CD4-positive, alpha-beta T cell (primary cell): ENCODE measurements around the gene KIAA0825. TPM values are rescaled to one million over a fixed set of nuclear protein-coding genes. Genes with fewer than 3 reads are reported as not detected.

Source experiments
- ATAC-seq: fragments of 200-7000 bp; cut with Tn5 transposase; one replicate; pipeline ENCODE4 v1.10.0; 2022; ENCODE audit warnings: mild to moderate bottlenecking; ENCODE audit not compliant: poor library complexity
- CTCF ChIA-PET: fragments of 350-600 bp; sonication (Branson Sonifier 250); formaldehyde crosslinking; loops from one replicate; lab custom pipeline; 2021; ENCODE audit warnings: antibody characterized with exemption, inconsistent platforms; lab: Charles Lee
- POLR2A ChIA-PET: fragments of 350-600 bp; sonication (Branson Sonifier 250); formaldehyde crosslinking; loops from one replicate; lab custom pipeline; 2021; ENCODE audit warnings: antibody characterized with exemption, inconsistent platforms; lab: Charles Lee
- DNase-seq, 14 experiments: peaks; one replicate each; pipeline ENCODE4 v3.0.0-alpha.2; 2013 to 2020; ENCODE audit warnings: mixed read lengths in 2 of 14
- H3K27ac ChIP-seq, 2 donors: one replicate each; pipeline versions ENCODE4 v1.5.1 to v1.7.0; 2013; ENCODE audit warnings: low read length in 2 of 2, low read depth in 1 of 2, mild to moderate bottlenecking in 1 of 2
- H3K27me3 ChIP-seq, 2 experiments: 1 replicate in 1 of 2; 2 replicates in 1 of 2; pipeline versions ENCODE4 v1.6.1 to v1.7.0; 2013; ENCODE audit warnings: low read length in 2 of 2, control low read depth in 1 of 2, mild to moderate bottlenecking in 1 of 2, moderate library complexity in 1 of 2; ENCODE audit not compliant: insufficient read depth in 2 of 2, control insufficient read depth in 1 of 2
- H3K36me3 ChIP-seq: one replicate; pipeline ENCODE4 v1.6.1; 2013; ENCODE audit warnings: low read length, control low read depth; ENCODE audit not compliant: insufficient read depth
- H3K4me1 ChIP-seq: one replicate; pipeline ENCODE4 v1.6.1; 2013; ENCODE audit warnings: low read length, control low read depth; ENCODE audit not compliant: insufficient read depth
- H3K4me3 ChIP-seq: one replicate; pipeline ENCODE4 v1.5.1; 2013; ENCODE audit warnings: mild to moderate bottlenecking, low read length, moderate library complexity
- H3K9me3 ChIP-seq, 2 experiments: 1 replicate in 1 of 2; 2 replicates in 1 of 2; pipeline versions ENCODE4 v1.6.1 to v1.7.0; 2013; ENCODE audit warnings: low read length in 2 of 2, mild to moderate bottlenecking in 2 of 2, control low read depth in 1 of 2, moderate library complexity in 1 of 2; ENCODE audit not compliant: control insufficient read depth in 1 of 2, insufficient read depth in 1 of 2
- H3K27ac Mint-ChIP-seq: one replicate; pipeline ENCODE4 v1.8.0; 2020; ENCODE audit warnings: mixed read lengths
- H3K27me3 Mint-ChIP-seq: one replicate; pipeline ENCODE4 v1.8.0; 2021; ENCODE audit warnings: mixed read lengths
- H3K36me3 Mint-ChIP-seq: one replicate; pipeline ENCODE4 v1.8.0; 2021; ENCODE audit warnings: low read depth, mixed read lengths
- H3K4me1 Mint-ChIP-seq: one replicate; pipeline ENCODE4 v1.8.0; 2021; ENCODE audit warnings: low read depth, mixed read lengths
- H3K4me3 Mint-ChIP-seq: one replicate; pipeline ENCODE4 v1.8.0; 2020; ENCODE audit warnings: mild to moderate bottlenecking, mixed read lengths
- H3K9me3 Mint-ChIP-seq: one replicate; pipeline ENCODE4 v1.8.0; 2020; ENCODE audit warnings: mixed read lengths
- CTCF ChIP-seq: fragments of 200-600 bp; IDR thresholded peaks from one replicate; pipeline ENCODE4 v1.8.0; 2022; ENCODE audit warnings: antibody characterized with exemption, mild to moderate bottlenecking
- intact Hi-C, 2 experiments: fragments of 100-400 bp; cut with DNase I in 1 of 2; cut with micrococcal nuclease in 1 of 2; formaldehyde crosslinking; loops; one replicate each; pipeline versions ENCODE4 v1.15.1 to v1.9.0; 2023 to 2025; cut with DNase I, micrococcal nuclease
- total RNA-seq, 174 experiments: library from RNA in 2 of 174; stranded (reverse) in 2 of 174; gene quantifications; one replicate each; pipeline ENCODE4 v1.2.3 and lab custom pipeline; 2021 to 2026

KIAA0825 gene
- total RNA-seq, 2 experiments from 2014 or later, result 1.5 to 1.6 TPM

- DNase-seq (no peak), ATAC-seq (no peak)
- Histone ChIP-seq H3K27ac (no peak overlapping the region), H3K36me3 (no peaks in the 10 kb centered on the region), H3K9me3 (no peaks in the 10 kb centered on the region), H3K4me1 (no peaks in the 10 kb centered on the region), H3K27me3 (no peaks in the 10 kb centered on the region), H3K4me3 (no peak overlapping the region)
- TF ChIP-seq CTCF, result no peak
- intact Hi-C loops, result no loop called here
- no peaks in the 10 kb centered on the region for H3K4me1 Mint-ChIP-seq
- no peaks in the 10 kb centered on the region for H3K36me3 Mint-ChIP-seq
- ChIA-PET CTCF (no interaction called here), POLR2A (no interaction called here)
- H3K27me3 Mint-ChIP-seq, result no peaks in the 10 kb centered on the region
- H3K4me3 Mint-ChIP-seq, result no peak overlapping the region
- no peak overlapping the region for H3K27ac Mint-ChIP-seq
- H3K9me3 Mint-ChIP-seq, result no peaks in the 10 kb centered on the region
Measured at GRCh38 chr5:94516148-94516547, 102.3 kb downstream of the KIAA0825 start.

- H3K27ac Mint-ChIP-seq, result no peak overlapping the region
- Histone ChIP-seq H3K27ac (no peak overlapping the region), H3K27me3 (no peaks in the 10 kb centered on the region), H3K36me3 (no peaks in the 10 kb centered on the region), H3K9me3 (no peaks in the 10 kb centered on the region), H3K4me1 (no peaks in the 10 kb centered on the region), H3K4me3 (no peak overlapping the region)
- intact Hi-C loops, result no loop called here
- CTCF ChIA-PET, result no interaction called here
- no peaks in the 10 kb centered on the region for H3K27me3 Mint-ChIP-seq
- no peaks in the 10 kb centered on the region for H3K9me3 Mint-ChIP-seq
- H3K4me1 Mint-ChIP-seq, result no peaks in the 10 kb centered on the region
- POLR2A ChIA-PET, result no interaction called here
- no peak for ATAC-seq
- no peak overlapping the region for H3K4me3 Mint-ChIP-seq
- H3K36me3 Mint-ChIP-seq, result no peaks in the 10 kb centered on the region
- DNase-seq, result no peak
- no peak for TF ChIP-seq CTCF
Measured at GRCh38 chr5:94508461-94509148, 109.8 kb downstream of the KIAA0825 start.

- no peak overlapping the region for H3K27ac ChIP-seq
- Mint-ChIP-seq H3K9me3 (no peaks in the 10 kb centered on the region), H3K4me3 (no peak overlapping the region)
Measured at GRCh38 chr5:94505327-94506068, 112.9 kb downstream of the KIAA0825 start.

More at GRCh38 chr5:94505327-94506068, 112.9 kb downstream of the KIAA0825 start:
- no peak for DNase-seq
- ChIA-PET POLR2A (no interaction called here), CTCF (interaction anchor here (1.1 kb wide), 1 partner anchor 25 kb away, joined by 3 read pairs; no protein-coding TSS in a partner anchor)
- Mint-ChIP-seq H3K36me3 (no peaks in the 10 kb centered on the region), H3K27ac (no peak overlapping the region), H3K4me1 (no peaks in the 10 kb centered on the region), H3K27me3 (no peaks in the 10 kb centered on the region)
- Histone ChIP-seq H3K27me3 (no peaks in the 10 kb centered on the region), H3K36me3 (no peaks in the 10 kb centered on the region), H3K4me3 (no peak overlapping the region), H3K9me3 (no peaks in the 10 kb centered on the region), H3K4me1 (no peaks in the 10 kb centered on the region)
- no peak for ATAC-seq
- no peak for TF ChIP-seq CTCF
- intact Hi-C loops, result no loop called here
